ENCODE measurements around the gene ACAD9.
A peak's percentile ranks its signal among the peaks of the same experiment; 100 is the strongest.
"Not testable (repeated sequence)": the region's sequence is repeated elsewhere in the genome, so short reads cannot be mapped to it uniquely, and the experiment has no call there.

ACAD9 gene

DNA sequence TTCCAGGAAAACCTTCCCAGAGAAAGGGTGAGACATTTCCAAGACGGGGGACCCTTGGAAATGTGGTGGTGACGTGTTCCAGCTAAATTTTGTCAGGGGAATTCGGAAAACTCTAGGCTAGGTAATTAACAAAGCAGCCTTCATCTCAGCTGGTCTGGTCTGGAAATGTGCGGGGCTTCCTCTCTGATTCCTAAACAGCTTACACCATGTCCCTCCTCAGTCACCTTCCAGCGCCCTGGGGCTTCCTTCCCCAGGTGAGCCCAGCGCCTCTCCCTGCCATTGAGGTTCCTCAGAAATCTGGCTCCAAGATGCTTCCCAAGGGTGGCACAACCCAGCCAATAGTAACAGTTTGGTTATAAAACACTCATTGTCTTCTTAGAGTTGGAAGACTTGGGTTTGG lies 571 bp downstream of the ACAD9 start:
- TF ChIP-seq, protein P1, sequence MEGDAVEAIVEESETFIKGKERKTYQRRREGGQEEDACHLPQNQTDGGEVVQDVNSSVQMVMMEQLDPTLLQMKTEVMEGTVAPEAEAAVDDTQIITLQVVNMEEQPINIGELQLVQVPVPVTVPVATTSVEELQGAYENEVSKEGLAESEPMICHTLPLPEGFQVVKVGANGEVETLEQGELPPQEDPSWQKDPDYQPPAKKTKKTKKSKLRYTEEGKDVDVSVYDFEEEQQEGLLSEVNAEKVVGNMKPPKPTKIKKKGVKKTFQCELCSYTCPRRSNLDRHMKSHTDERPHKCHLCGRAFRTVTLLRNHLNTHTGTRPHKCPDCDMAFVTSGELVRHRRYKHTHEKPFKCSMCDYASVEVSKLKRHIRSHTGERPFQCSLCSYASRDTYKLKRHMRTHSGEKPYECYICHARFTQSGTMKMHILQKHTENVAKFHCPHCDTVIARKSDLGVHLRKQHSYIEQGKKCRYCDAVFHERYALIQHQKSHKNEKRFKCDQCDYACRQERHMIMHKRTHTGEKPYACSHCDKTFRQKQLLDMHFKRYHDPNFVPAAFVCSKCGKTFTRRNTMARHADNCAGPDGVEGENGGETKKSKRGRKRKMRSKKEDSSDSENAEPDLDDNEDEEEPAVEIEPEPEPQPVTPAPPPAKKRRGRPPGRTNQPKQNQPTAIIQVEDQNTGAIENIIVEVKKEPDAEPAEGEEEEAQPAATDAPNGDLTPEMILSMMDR (IDR thresholded peaks at IDR 0.05; ENCODE audit: low read depth, low read length, missing control alignments), result no peak
- no peak for DNase-seq (ENCODE audit: extremely low read depth, low read depth)
- H3K4me3 ChIP-seq (replicated peaks; ENCODE audit: low read depth, low read length), result peak overlapping the region; percentile 81

DNA sequence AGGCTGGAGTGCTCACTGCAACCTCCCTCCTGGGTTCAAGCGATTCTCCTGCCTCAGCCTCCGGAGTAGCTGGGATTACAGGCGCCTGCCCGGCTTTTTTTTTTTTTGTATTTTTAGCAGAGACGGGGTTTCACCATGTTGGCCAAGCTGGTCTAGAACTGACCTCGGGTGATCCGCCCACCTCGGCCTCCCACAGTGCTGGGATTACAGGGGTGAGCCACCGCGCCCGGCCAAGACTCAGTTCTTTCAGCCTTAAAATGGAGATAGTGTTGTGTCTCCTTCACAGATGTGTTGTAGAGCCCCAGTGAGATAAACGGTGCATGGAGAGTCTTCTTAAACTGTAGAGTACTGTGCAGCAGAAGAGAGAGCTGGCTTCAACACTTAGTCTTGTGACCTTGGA lies 1.0 kb downstream of the ACAD9 start:
- DNase-seq (ENCODE audit: extremely low read depth, low read depth), result not testable (repeated sequence)
- H3K4me3 ChIP-seq (replicated peaks; ENCODE audit: low read depth, low read length), result peak overlapping the region; percentile 81

DNA sequence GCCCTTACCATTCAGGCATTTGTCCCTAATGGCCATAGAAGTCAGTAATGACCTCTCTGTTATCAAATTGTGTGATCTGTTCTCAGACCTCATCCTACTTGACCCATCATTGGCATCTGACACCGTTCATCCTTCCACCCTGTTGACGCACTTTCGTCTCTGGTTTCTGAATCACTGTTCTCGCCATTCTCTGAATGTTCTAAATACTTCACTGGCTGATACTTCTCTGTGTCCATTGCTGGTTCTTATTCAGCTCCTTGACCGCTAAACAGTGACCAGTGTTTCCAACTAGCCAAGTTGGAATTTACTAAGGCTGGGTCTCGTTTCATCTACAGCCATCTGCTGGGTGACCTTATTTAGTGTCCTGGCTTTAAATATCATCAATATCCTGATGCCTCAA lies 2.2 kb downstream of the ACAD9 start:
- H3K4me3 ChIP-seq (replicated peaks; ENCODE audit: low read depth, low read length), result no peak overlapping the region
- no peak for DNase-seq (ENCODE audit: extremely low read depth, low read depth)
- TF ChIP-seq, protein P1 (IDR thresholded peaks at IDR 0.05; ENCODE audit: low read depth, low read length, missing control alignments), result no peak

DNA sequence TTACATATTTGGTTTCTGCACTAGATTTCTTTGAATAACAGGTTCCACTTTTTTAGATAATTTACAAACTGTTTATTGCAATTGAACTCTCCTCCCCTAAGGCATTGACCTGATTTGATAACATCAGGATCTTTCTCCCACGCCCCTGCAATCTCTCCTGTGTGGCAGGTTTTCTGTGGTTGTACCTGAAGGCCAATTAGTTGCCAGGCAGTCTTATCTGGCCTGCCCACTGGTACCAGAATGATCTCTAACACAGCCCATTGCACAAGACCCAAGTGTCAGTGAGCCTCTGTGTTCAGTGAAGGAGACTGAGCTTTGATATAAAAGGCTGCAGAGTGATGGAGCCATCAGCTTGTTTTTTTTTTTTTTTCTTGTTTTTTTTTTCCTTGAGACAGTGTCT lies 3.3 kb downstream of the ACAD9 start:
- no peak for DNase-seq (ENCODE audit: extremely low read depth, low read depth)

DNA sequence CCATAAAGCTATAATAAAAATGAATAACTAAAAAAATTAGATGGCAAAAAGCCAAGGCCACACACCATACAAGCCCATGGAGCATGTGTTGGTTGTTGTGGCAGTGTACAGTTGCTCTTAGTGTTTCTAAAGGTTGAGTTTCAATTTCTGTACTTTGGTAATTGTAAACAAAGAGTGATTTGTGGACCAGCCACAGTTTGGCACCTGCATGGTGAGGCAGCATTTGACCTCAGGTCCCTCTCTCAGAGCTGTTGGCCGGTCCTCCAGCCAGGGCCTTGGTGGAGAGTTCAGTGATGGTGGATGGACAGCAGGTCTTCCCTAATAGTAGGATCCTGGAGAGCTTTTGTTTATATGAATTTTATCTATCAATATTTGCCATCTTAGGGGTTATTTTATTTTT lies 5.6 kb downstream of the ACAD9 start:
- no peak for DNase-seq (ENCODE audit: extremely low read depth, low read depth)
- H3K4me3 ChIP-seq (replicated peaks; ENCODE audit: low read depth, low read length), result no peak overlapping the region
- TF ChIP-seq, protein P1 (IDR thresholded peaks at IDR 0.05; ENCODE audit: low read depth, low read length, missing control alignments), result no peak

More for the DNA sequence above, 3.3 kb downstream of the ACAD9 start:
- TF ChIP-seq, protein P1 (IDR thresholded peaks at IDR 0.05; ENCODE audit: low read depth, low read length, missing control alignments), result no peak
- H3K4me3 ChIP-seq (replicated peaks; ENCODE audit: low read depth, low read length), result no peak overlapping the region

DNA sequence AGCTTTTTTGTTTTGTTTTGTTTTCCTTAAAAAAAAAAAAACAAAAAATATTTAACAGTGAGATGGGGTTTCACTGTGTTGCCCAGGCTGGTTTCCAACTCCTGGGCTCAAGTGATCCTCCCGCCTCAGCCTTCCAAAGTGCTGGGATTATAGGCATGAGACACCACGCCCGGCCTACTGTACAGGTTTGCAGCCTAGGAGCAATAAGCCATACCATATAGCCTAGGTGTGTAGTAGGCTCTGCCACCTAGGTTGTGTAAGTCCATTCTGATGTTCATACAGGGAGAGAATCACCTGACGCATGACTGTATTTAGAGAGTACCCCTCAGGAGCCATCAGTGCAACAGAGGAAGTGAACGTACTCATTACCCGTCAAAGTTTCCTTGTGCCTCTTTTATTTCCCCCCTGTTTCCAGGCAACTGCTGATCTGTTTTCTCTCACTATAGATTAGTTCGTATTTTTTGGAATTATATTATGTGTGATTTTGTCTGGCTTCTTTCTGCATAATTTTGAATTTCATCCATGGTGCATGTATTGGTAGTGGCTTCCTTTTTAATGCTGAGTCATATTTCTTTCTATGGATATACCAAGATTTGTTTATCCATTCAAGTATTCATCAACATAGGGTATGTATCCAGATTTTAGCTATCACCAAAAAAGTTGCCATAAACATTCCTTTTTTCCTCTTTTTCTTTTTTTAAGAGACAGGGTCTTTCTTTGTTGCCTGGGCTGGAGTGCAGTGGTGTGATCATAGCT lies 9.9 kb downstream of the ACAD9 start:
- H3K4me3 ChIP-seq (replicated peaks; ENCODE audit: low read depth, low read length), result no peak overlapping the region
- no peak for DNase-seq (ENCODE audit: extremely low read depth, low read depth)

More for the DNA sequence above, 9.9 kb downstream of the ACAD9 start:
- TF ChIP-seq, protein P1 (IDR thresholded peaks at IDR 0.05; ENCODE audit: low read depth, low read length, missing control alignments), result no peak
